Mammary microvascular endothelial cell (primary cell): ENCODE data around the gene KRT24. TPM values are rescaled to one million over a fixed set of nuclear protein-coding genes. Genes with fewer than 3 reads are reported as not detected.

Experiments used
- total RNA-seq: library from RNA; depleted of rRNA; stranded (reverse); fragments of >200 nt; gene quantifications from 2 replicates; pipeline ENCODE4 v1.2.3, GENCODE V29; 2015

Gene KRT24
- not detected in 2 replicates for total RNA-seq

GRCh38 chr17:40703652-40704051 is at the start of gene KRT24:
KRT24 (minus strand) TSS chr17:40703752; CDS start chr17:40703693, 59 bp downstream.

GRCh38 chr17:40664582-40665333 is 38.8 kb downstream of the KRT24 start, which contains the start of gene KRT222:
KRT222 (minus strand) TSS chr17:40665177; CDS start chr17:40665099, 78 bp downstream.

Other genes with a start within 250 kb of the KRT24 start
- gene TNS4, start 202.1 kb downstream of the KRT24 start, total RNA-seq = 0.53 TPM in 1 of 2 replicates, not detected in the other
- gene CCR7, start 138.3 kb downstream of the KRT24 start, total RNA-seq = not detected in 2 replicates
- gene SMARCE1, start 55.9 kb downstream of the KRT24 start, total RNA-seq = 85.4 and 86.6 TPM in 2 replicates
- not detected in 2 replicates for gene KRT222, start 38.6 kb downstream of the KRT24 start, total RNA-seq
- gene KRT25, start 51.6 kb upstream of the KRT24 start, total RNA-seq = not detected in 2 replicates
- not detected in 2 replicates for gene KRT26, start 68.4 kb upstream of the KRT24 start, total RNA-seq
- gene KRT27, start 78.8 kb upstream of the KRT24 start, total RNA-seq = not detected in 2 replicates
- not detected in 2 replicates for gene KRT28, start 96.2 kb upstream of the KRT24 start, total RNA-seq
- gene KRT10, start 118.9 kb upstream of the KRT24 start, total RNA-seq = 21.9 and 23.3 TPM in 2 replicates
- gene KRT12, start 163.5 kb upstream of the KRT24 start, total RNA-seq = not detected in 2 replicates
- gene KRT20, start 181.5 kb upstream of the KRT24 start, total RNA-seq = not detected in 2 replicates
- not detected in 2 replicates for gene KRT23, start 233.9 kb upstream of the KRT24 start, total RNA-seq